Vagina (tissue), 2 donors: Measurements from ENCODE around the gene RPE.

Experiments used
- POLR2A ChIP-seq, 2 donors: fragments of 450-650 bp; IDR thresholded peaks; one replicate each; pipeline ENCODE4 v1.6.1; 2017; ENCODE audit warnings: antibody characterized with exemption in 2 of 2, mild to moderate bottlenecking in 2 of 2, moderate library complexity in 2 of 2
- POLR2AphosphoS5 ChIP-seq, 2 donors: sonication (generic); formaldehyde crosslinking; IDR thresholded peaks; one replicate each; pipeline ENCODE4 v1.9.0; 2017; ENCODE audit warnings: antibody characterized with exemption in 2 of 2, mild to moderate bottlenecking in 2 of 2, low read depth in 1 of 2; ENCODE audit not compliant: insufficient read depth in 1 of 2
- TF ChIP-seq, protein P1 (sequence below), 3 experiments: fragments of 450-650 bp in 2 of 3; fragments of 200-600 bp in 1 of 3; sonication (generic) in 1 of 3; IDR thresholded peaks; one replicate each; pipeline ENCODE4 v1.5.1; 2017 to 2019; ENCODE audit warnings: antibody characterized with exemption in 3 of 3, mild to moderate bottlenecking in 2 of 3, moderate library complexity in 2 of 3

DNA sequence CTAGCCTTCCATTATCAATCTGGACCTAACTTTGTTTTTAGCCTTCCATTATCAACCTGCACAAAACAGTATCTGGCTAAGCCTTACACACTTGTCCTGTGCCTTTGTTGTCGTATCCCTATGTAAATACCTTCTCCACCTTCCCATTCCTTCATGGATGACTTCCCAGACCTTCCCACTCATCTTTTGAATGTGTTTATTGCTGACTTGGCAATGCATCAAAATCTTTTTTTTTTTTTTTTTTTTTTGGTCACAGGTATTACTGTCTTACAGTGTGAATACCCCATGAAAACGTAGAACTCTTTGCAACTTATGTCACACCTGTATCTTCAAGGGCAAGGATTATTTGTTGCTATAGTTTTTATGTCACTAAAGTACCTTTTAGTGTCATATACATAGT is 25.7 kb downstream of the RPE start:
- TF ChIP-seq POLR2A (IDR thresholded peaks at IDR 0.05): no peak
- TF ChIP-seq, protein P1, sequence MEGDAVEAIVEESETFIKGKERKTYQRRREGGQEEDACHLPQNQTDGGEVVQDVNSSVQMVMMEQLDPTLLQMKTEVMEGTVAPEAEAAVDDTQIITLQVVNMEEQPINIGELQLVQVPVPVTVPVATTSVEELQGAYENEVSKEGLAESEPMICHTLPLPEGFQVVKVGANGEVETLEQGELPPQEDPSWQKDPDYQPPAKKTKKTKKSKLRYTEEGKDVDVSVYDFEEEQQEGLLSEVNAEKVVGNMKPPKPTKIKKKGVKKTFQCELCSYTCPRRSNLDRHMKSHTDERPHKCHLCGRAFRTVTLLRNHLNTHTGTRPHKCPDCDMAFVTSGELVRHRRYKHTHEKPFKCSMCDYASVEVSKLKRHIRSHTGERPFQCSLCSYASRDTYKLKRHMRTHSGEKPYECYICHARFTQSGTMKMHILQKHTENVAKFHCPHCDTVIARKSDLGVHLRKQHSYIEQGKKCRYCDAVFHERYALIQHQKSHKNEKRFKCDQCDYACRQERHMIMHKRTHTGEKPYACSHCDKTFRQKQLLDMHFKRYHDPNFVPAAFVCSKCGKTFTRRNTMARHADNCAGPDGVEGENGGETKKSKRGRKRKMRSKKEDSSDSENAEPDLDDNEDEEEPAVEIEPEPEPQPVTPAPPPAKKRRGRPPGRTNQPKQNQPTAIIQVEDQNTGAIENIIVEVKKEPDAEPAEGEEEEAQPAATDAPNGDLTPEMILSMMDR (IDR thresholded peaks at IDR 0.05): no peak
- TF ChIP-seq POLR2AphosphoS5 (IDR thresholded peaks at IDR 0.05; ENCODE audit: insufficient read depth in 1 of 2, low read depth in 1 of 2): no peak
